ENCODE results near the gene UBE2H.
"Not testable (repeated sequence)": the region's sequence is repeated elsewhere in the genome, so short reads cannot be mapped to it uniquely, and the experiment has no call there.

Gene UBE2H

GRCh38 chr7:129804111-129804889 is 148.5 kb downstream of the UBE2H start:
- no peak for DNase-seq

GRCh38 chr7:129803546-129804081 is 149.1 kb downstream of the UBE2H start:
- DNase-seq = no peak

GRCh38 chr7:129801882-129802281 is 150.9 kb downstream of the UBE2H start:
- DNase-seq = no peak

GRCh38 chr7:129800901-129801300 is 151.9 kb downstream of the UBE2H start:
- DNase-seq = no peak

GRCh38 chr7:129799350-129799955 is 153.3 kb downstream of the UBE2H start:
- DNase-seq = no peak

- no peak for DNase-seq
Measured at GRCh38 chr7:129798616-129799349, 154.0 kb downstream of the UBE2H start.

- no peak for DNase-seq
Measured at GRCh38 chr7:129797214-129797789, 155.5 kb downstream of the UBE2H start.

GRCh38 chr7:129796186-129796775 is 156.5 kb downstream of the UBE2H start:
- DNase-seq = no peak

- DNase-seq = not testable (repeated sequence)
Measured at GRCh38 chr7:129794461-129794860, 158.3 kb downstream of the UBE2H start.

GRCh38 chr7:129793506-129794310 is 159.1 kb downstream of the UBE2H start:
- DNase-seq = no peak

- DNase-seq = no peak
Measured at GRCh38 chr7:129792721-129793120, 160.0 kb downstream of the UBE2H start.

GRCh38 chr7:129790136-129790535 is 162.6 kb downstream of the UBE2H start:
- no peak for DNase-seq

GRCh38 chr7:129789652-129790051 is 163.1 kb downstream of the UBE2H start:
- no peak for DNase-seq

GRCh38 chr7:129789000-129789399 is 163.8 kb downstream of the UBE2H start:
- DNase-seq = no peak

GRCh38 chr7:129786825-129787563 is 165.8 kb downstream of the UBE2H start:
- DNase-seq = no peak

- no peak for DNase-seq
Measured at GRCh38 chr7:129785685-129786514, 166.9 kb downstream of the UBE2H start.

GRCh38 chr7:129784783-129785684 is 167.7 kb downstream of the UBE2H start:
- peak in 1 of 2 experiments; percentile 33 for DNase-seq

- DNase-seq = no peak
Measured at GRCh38 chr7:129784437-129784782, 168.3 kb downstream of the UBE2H start.

- DNase-seq = no peak
Measured at GRCh38 chr7:129783584-129783919, 169.2 kb downstream of the UBE2H start.
